Measurements from ENCODE around the gene AMIGO2.
"Not testable (repeated sequence)": the region's sequence is repeated elsewhere in the genome, so short reads cannot be mapped to it uniquely, and the experiment has no call there.

Gene AMIGO2

GRCh38 chr12:47067176-47067575 is 12.6 kb downstream of the AMIGO2 start:
- Histone ChIP-seq H3K36me3 (ENCODE audit: low read length) (no peaks in the 10 kb centered on the region), H3K9me3 (ENCODE audit: insufficient read depth, low read length) (no peaks in the 10 kb centered on the region), H3K4me3 (ENCODE audit: insufficient read depth, low read length, poor library complexity, severe bottlenecking) (no peak overlapping the region), H3F3A (ENCODE audit: insufficient read depth) (no peaks in the 10 kb centered on the region), H3K27ac (ENCODE audit: low read depth, low read length) (no peak overlapping the region), H3K79me2 (ENCODE audit: insufficient read depth, low read length) (no peaks in the 10 kb centered on the region), H2AFZ (ENCODE audit: low read depth, low read length, severe bottlenecking) (no peak overlapping the region), H3K4me2 (ENCODE audit: low read depth, low read length, poor library complexity, severe bottlenecking) (no peak overlapping the region), H4K20me1 (ENCODE audit: low read depth, low read length) (no peaks in the 10 kb centered on the region), H3K27me3 (ENCODE audit: low read length) (no peaks in the 10 kb centered on the region), H3K9ac (ENCODE audit: low read length) (no peak overlapping the region), H3K9me2 (replicated peaks; ENCODE audit: insufficient read depth, low read length) (no peaks in the 10 kb centered on the region)
- no peak for TF ChIP-seq CTCF (IDR thresholded peaks at IDR 0.05; ENCODE audit: insufficient read depth, low read length, poor library complexity, severe bottlenecking)
- no peak for TF ChIP-seq EZH2phosphoT487 (conservative IDR thresholded peaks at IDR 0.05; ENCODE audit: low read length)

- Histone ChIP-seq H4K20me1 (ENCODE audit: low read depth, low read length) (no peaks in the 10 kb centered on the region), H2AFZ (ENCODE audit: low read depth, low read length, severe bottlenecking) (no peak overlapping the region), H3K27me3 (ENCODE audit: low read length) (no peaks in the 10 kb centered on the region), H3K27ac (ENCODE audit: low read depth, low read length) (no peak overlapping the region), H3K4me3 (ENCODE audit: insufficient read depth, low read length, poor library complexity, severe bottlenecking) (no peak overlapping the region), H3K9me2 (replicated peaks; ENCODE audit: insufficient read depth, low read length) (no peaks in the 10 kb centered on the region), H3K4me2 (ENCODE audit: low read depth, low read length, poor library complexity, severe bottlenecking) (no peak overlapping the region), H3K36me3 (ENCODE audit: low read length) (no peaks in the 10 kb centered on the region), H3K9ac (ENCODE audit: low read length) (no peak overlapping the region), H3K9me3 (ENCODE audit: insufficient read depth, low read length) (no peaks in the 10 kb centered on the region), H3K79me2 (ENCODE audit: insufficient read depth, low read length) (no peaks in the 10 kb centered on the region), H3F3A (ENCODE audit: insufficient read depth) (no peaks in the 10 kb centered on the region)
- TF ChIP-seq EZH2phosphoT487 (conservative IDR thresholded peaks at IDR 0.05; ENCODE audit: low read length) (no peak), CTCF (IDR thresholded peaks at IDR 0.05; ENCODE audit: insufficient read depth, low read length, poor library complexity, severe bottlenecking) (no peak)
Measured at GRCh38 chr12:47066278-47067025, 13.3 kb downstream of the AMIGO2 start.

GRCh38 chr12:47065546-47065945 is 14.2 kb downstream of the AMIGO2 start:
- Histone ChIP-seq H3K27ac (ENCODE audit: low read depth, low read length) (no peak overlapping the region), H3K4me3 (ENCODE audit: insufficient read depth, low read length, poor library complexity, severe bottlenecking) (no peak overlapping the region), H2AFZ (ENCODE audit: low read depth, low read length, severe bottlenecking) (no peak overlapping the region), H4K20me1 (ENCODE audit: low read depth, low read length) (no peaks in the 10 kb centered on the region), H3K79me2 (ENCODE audit: insufficient read depth, low read length) (no peaks in the 10 kb centered on the region), H3K36me3 (ENCODE audit: low read length) (no peaks in the 10 kb centered on the region), H3K9me2 (replicated peaks; ENCODE audit: insufficient read depth, low read length) (no peaks in the 10 kb centered on the region), H3F3A (ENCODE audit: insufficient read depth) (no peaks in the 10 kb centered on the region), H3K27me3 (ENCODE audit: low read length) (no peaks in the 10 kb centered on the region), H3K4me2 (ENCODE audit: low read depth, low read length, poor library complexity, severe bottlenecking) (no peak overlapping the region), H3K9me3 (ENCODE audit: insufficient read depth, low read length) (no peaks in the 10 kb centered on the region), H3K9ac (ENCODE audit: low read length) (no peak overlapping the region)
- TF ChIP-seq CTCF (IDR thresholded peaks at IDR 0.05; ENCODE audit: insufficient read depth, low read length, poor library complexity, severe bottlenecking) (no peak), EZH2phosphoT487 (conservative IDR thresholded peaks at IDR 0.05; ENCODE audit: low read length) (no peak)

- H3K27me3 ChIP-seq (ENCODE audit: low read length); H3F3A ChIP-seq (ENCODE audit: insufficient read depth); H3K36me3 ChIP-seq (ENCODE audit: low read length); H3K9me2 ChIP-seq (replicated peaks; ENCODE audit: insufficient read depth, low read length); H4K20me1 ChIP-seq (ENCODE audit: low read depth, low read length); H3K4me2 ChIP-seq (ENCODE audit: low read depth, low read length, poor library complexity, severe bottlenecking); H3K27ac ChIP-seq (ENCODE audit: low read depth, low read length); H3K79me2 ChIP-seq (ENCODE audit: insufficient read depth, low read length); H3K4me3 ChIP-seq (ENCODE audit: insufficient read depth, low read length, poor library complexity, severe bottlenecking); H2AFZ ChIP-seq (ENCODE audit: low read depth, low read length, severe bottlenecking); H3K9ac ChIP-seq (ENCODE audit: low read length); H3K9me3 ChIP-seq (ENCODE audit: insufficient read depth, low read length): not testable (repeated sequence)
Measured at GRCh38 chr12:47058640-47059039, 21.1 kb downstream of the AMIGO2 start.

- not testable (repeated sequence) for H3K36me3 ChIP-seq (ENCODE audit: low read length); H4K20me1 ChIP-seq (ENCODE audit: low read depth, low read length); H3K79me2 ChIP-seq (ENCODE audit: insufficient read depth, low read length); H3K4me3 ChIP-seq (ENCODE audit: insufficient read depth, low read length, poor library complexity, severe bottlenecking); H3K27ac ChIP-seq (ENCODE audit: low read depth, low read length); H3F3A ChIP-seq (ENCODE audit: insufficient read depth); H3K27me3 ChIP-seq (ENCODE audit: low read length); H2AFZ ChIP-seq (ENCODE audit: low read depth, low read length, severe bottlenecking); H3K9me2 ChIP-seq (replicated peaks; ENCODE audit: insufficient read depth, low read length); H3K4me2 ChIP-seq (ENCODE audit: low read depth, low read length, poor library complexity, severe bottlenecking); H3K9me3 ChIP-seq (ENCODE audit: insufficient read depth, low read length); H3K9ac ChIP-seq (ENCODE audit: low read length)
Measured at GRCh38 chr12:47056944-47057343, 22.8 kb downstream of the AMIGO2 start.

GRCh38 chr12:47055856-47056255 is 23.9 kb downstream of the AMIGO2 start:
- H3K4me2 ChIP-seq (ENCODE audit: low read depth, low read length, poor library complexity, severe bottlenecking); H3F3A ChIP-seq (ENCODE audit: insufficient read depth); H3K27ac ChIP-seq (ENCODE audit: low read depth, low read length); H4K20me1 ChIP-seq (ENCODE audit: low read depth, low read length); H3K9ac ChIP-seq (ENCODE audit: low read length); H3K36me3 ChIP-seq (ENCODE audit: low read length); H2AFZ ChIP-seq (ENCODE audit: low read depth, low read length, severe bottlenecking); H3K9me2 ChIP-seq (replicated peaks; ENCODE audit: insufficient read depth, low read length); H3K9me3 ChIP-seq (ENCODE audit: insufficient read depth, low read length); H3K27me3 ChIP-seq (ENCODE audit: low read length); H3K79me2 ChIP-seq (ENCODE audit: insufficient read depth, low read length); H3K4me3 ChIP-seq (ENCODE audit: insufficient read depth, low read length, poor library complexity, severe bottlenecking): not testable (repeated sequence)
